Trophoblast cell (in vitro differentiated cells and primary cell): ENCODE data around the gene MFRP.
A peak's percentile ranks its signal among the peaks of the same experiment; 100 is the strongest.

Source experiments
- DNase-seq, 2 donors: peaks; one replicate each; pipeline ENCODE4 v3.0.0-alpha.2; 2016
- H2AFZ ChIP-seq: 2 replicates; pipeline ENCODE4 v1.6.1; 2013; ENCODE audit warnings: low read length, moderate library complexity, mild to moderate bottlenecking; ENCODE audit not compliant: insufficient read depth, poor library complexity
- H2AK5ac ChIP-seq: 2 replicates; pipeline ENCODE4 v1.6.1; 2013; ENCODE audit warnings: mild to moderate bottlenecking, low read length
- H2BK120ac ChIP-seq: 2 replicates; pipeline ENCODE4 v1.6.1; 2013; ENCODE audit warnings: low read length, mild to moderate bottlenecking, moderate library complexity; ENCODE audit not compliant: insufficient read depth, poor library complexity
- H2BK12ac ChIP-seq: 2 replicates; pipeline ENCODE4 v1.6.1; 2013; ENCODE audit warnings: mild to moderate bottlenecking, low read length, moderate library complexity
- H2BK5ac ChIP-seq: 2 replicates; pipeline ENCODE4 v1.6.1; 2013; ENCODE audit warnings: low read length, low read depth, moderate library complexity, mild to moderate bottlenecking; ENCODE audit not compliant: poor library complexity
- H3K14ac ChIP-seq: 2 replicates; pipeline ENCODE4 v1.6.1; 2013; ENCODE audit warnings: mild to moderate bottlenecking, low read length
- H3K18ac ChIP-seq: 2 replicates; pipeline ENCODE4 v1.6.1; 2013; ENCODE audit warnings: mild to moderate bottlenecking, low read length
- H3K23ac ChIP-seq: 2 replicates; pipeline ENCODE4 v1.6.1; 2013; ENCODE audit warnings: low read length
- H3K27ac ChIP-seq: 2 replicates; pipeline ENCODE4 v1.5.1; 2013; ENCODE audit warnings: low read depth, mild to moderate bottlenecking, inconsistent platforms, low read length, moderate library complexity
- H3K27me3 ChIP-seq: 2 replicates; pipeline ENCODE4 v1.6.1; 2013; ENCODE audit warnings: inconsistent platforms, mild to moderate bottlenecking, low read length, moderate library complexity; ENCODE audit not compliant: insufficient read depth
- H3K36me3 ChIP-seq, 2 experiments: 1 replicate in 1 of 2; 2 replicates in 1 of 2; pipeline ENCODE4 v1.6.1; 2013; ENCODE audit warnings: low read length in 2 of 2, mild to moderate bottlenecking in 2 of 2, moderate library complexity in 1 of 2; ENCODE audit not compliant: insufficient read depth in 2 of 2, control insufficient read depth in 1 of 2
- H3K4ac ChIP-seq: 2 replicates; pipeline ENCODE4 v1.6.1; 2013; ENCODE audit warnings: low read depth, mild to moderate bottlenecking, low read length, moderate library complexity
- H3K4me1 ChIP-seq, 2 experiments: 1 replicate in 1 of 2; 2 replicates in 1 of 2; pipeline ENCODE4 v1.6.1; 2013; ENCODE audit warnings: low read length in 2 of 2, mild to moderate bottlenecking in 2 of 2, moderate library complexity in 1 of 2; ENCODE audit not compliant: insufficient read depth in 2 of 2, control insufficient read depth in 1 of 2
- H3K4me2 ChIP-seq: 2 replicates; pipeline ENCODE4 v1.6.1; 2013; ENCODE audit warnings: inconsistent platforms, mild to moderate bottlenecking, low read length, moderate library complexity
- H3K4me3 ChIP-seq: 2 replicates; pipeline ENCODE4 v1.5.1; 2013; ENCODE audit warnings: mild to moderate bottlenecking, low read depth, low read length, inconsistent platforms
- H3K79me1 ChIP-seq: one replicate; pipeline ENCODE4 v1.6.1; 2013; ENCODE audit warnings: low read length
- H3K79me2 ChIP-seq: 2 replicates; pipeline ENCODE4 v1.6.1; 2013; ENCODE audit warnings: low read length, mild to moderate bottlenecking; ENCODE audit not compliant: control insufficient read depth, insufficient read depth, poor library complexity
- H3K9ac ChIP-seq: 2 replicates; pipeline ENCODE4 v1.6.1; 2013; ENCODE audit warnings: mild to moderate bottlenecking, low read length
- H3K9me3 ChIP-seq: 2 replicates; pipeline ENCODE4 v1.6.1; 2013; ENCODE audit warnings: low read depth, mild to moderate bottlenecking, control low read depth, inconsistent platforms, low read length; ENCODE audit not compliant: insufficient read depth
- H4K12ac ChIP-seq: 2 replicates; pipeline ENCODE4 v1.6.1; 2013; ENCODE audit warnings: low read depth, mild to moderate bottlenecking, low read length, moderate library complexity
- H4K8ac ChIP-seq: 2 replicates; pipeline ENCODE4 v1.6.1; 2013; ENCODE audit warnings: low read depth, mild to moderate bottlenecking, low read length, moderate library complexity
- H4K91ac ChIP-seq: one replicate; pipeline ENCODE4 v1.6.1; 2013; ENCODE audit warnings: low read depth, mild to moderate bottlenecking, low read length, moderate library complexity
- WGBS: extraction: QIAGEN DNeasy Blood & Tissue Kit; methylation state at CpG from one replicate; pipeline ENCODE4 v1.1.7; 2013; ENCODE audit warnings: missing lambda C conversion rate; ENCODE audit not compliant: insufficient read length, insufficient coverage; ENCODE audit errors: extremely low coverage; 5-methylcytosine and 5-hydroxymethylcytosine counted together

The MFRP gene

DNA sequence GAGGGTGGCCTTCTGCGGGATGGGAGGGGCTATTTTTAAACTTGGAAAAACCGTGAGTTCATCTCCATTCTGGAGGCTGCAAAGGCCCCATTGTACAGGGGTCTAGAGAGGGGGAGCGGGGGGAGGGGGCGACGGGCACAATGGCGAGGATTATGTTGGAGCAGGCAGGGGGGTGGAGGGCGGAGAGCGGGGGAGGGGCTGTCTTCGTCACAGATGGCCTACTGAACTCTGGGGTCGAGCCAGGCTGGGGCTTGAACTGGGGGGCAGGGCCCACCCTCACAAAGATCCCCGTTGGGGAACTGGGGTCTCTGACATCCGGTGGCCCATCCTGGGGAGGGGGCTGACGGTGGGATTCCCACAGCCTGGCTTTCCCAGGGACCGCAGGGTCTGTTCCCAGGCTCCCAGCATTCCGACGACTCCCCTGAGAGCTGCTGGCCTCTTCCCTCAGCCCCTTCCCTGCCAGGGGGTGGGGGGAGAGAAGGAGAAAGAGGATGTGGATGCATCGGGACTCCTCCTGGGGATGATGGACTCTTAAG, 26.2 kb downstream of the MFRP start:
- Histone ChIP-seq H2AK5ac (peak overlapping the region; percentile 84), H3K4me2 (peak overlapping the region; percentile 68), H3K27ac (peak overlapping the region; percentile 46), H3K9ac (no peak overlapping the region), H3K79me1 (peaks cover 49% of the 10 kb centered on the region), H3K4me3 (no peak overlapping the region), H2BK120ac (peak overlapping the region; percentile 61), H3K9me3 (no peaks in the 10 kb centered on the region), H2BK12ac (peak overlapping the region; percentile 68), H4K8ac (peak overlapping the region; percentile 83), H4K91ac (peak overlapping the region; percentile 91), H3K4ac (no peak overlapping the region), H3K27me3 (peaks cover 6% of the 10 kb centered on the region), H3K4me1 (peaks cover 53 to 54% of the 10 kb centered on the region in 2 experiments), H4K12ac (peak overlapping the region; percentile 78), H3K36me3 (no peaks in the 10 kb centered on the region), H3K14ac (peak overlapping the region; percentile 90), H3K79me2 (peaks cover 5% of the 10 kb centered on the region), H2AFZ (peak overlapping the region; percentile 75), H3K18ac (peak overlapping the region; percentile 93), H3K23ac (no peak overlapping the region), H2BK5ac (peak overlapping the region; percentile 23)
- DNase-seq: no peak
- WGBS: no CpG with 5 or more reads among the region's 17 CpGs

DNA sequence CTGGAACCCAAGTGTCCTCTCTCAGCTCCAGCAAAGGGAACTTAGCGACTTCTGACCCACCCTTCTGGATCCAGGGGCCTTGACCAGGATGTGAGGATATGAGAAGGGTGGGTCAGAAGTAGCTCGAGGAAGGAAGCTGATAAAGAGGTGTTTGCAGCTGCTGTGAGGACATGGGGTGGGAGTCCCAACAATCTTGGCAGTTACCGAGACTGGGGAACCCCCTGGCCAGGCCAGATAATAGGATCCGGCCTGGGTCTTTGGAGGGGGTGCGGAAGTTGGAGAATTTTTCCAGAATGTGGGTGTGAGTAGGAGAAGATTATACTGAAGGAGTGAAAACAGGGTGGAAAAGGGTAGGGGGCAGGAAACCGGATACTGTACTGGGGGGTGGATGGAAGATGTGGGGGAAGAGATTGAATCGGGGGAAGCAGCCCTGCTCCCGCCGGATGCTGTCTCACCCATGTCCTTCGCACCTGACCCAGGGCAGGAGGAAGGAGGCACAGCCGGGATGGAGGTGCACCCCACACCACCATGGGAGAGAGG, 26.7 kb downstream of the MFRP start:
- peak overlapping the region; percentile 78 for H2BK12ac ChIP-seq
- H3K79me2 ChIP-seq: peaks cover 5% of the 10 kb centered on the region
- H3K9me3 ChIP-seq: no peaks in the 10 kb centered on the region
- H3K27me3 ChIP-seq: peaks cover 6% of the 10 kb centered on the region
- H2BK120ac ChIP-seq: peak overlapping the region; percentile 9
- no CpG with 5 or more reads among the region's 11 CpGs for WGBS
- H2AK5ac ChIP-seq: peak overlapping the region; percentile 11
- H3K79me1 ChIP-seq: peaks cover 49% of the 10 kb centered on the region
- H4K8ac ChIP-seq: peak overlapping the region; percentile 73
- no peak for DNase-seq
- peak overlapping the region; percentile 1 for H3K14ac ChIP-seq
- H3K4me2 ChIP-seq: no peak overlapping the region
- H3K18ac ChIP-seq: peak overlapping the region; percentile 4
- no peak overlapping the region for H3K23ac ChIP-seq
- peak overlapping the region; percentile 60 for H2BK5ac ChIP-seq
- no peak overlapping the region for H4K12ac ChIP-seq
- no peak overlapping the region for H3K4ac ChIP-seq
- H4K91ac ChIP-seq: peak overlapping the region; percentile 84
- peaks cover 59% of the 10 kb centered on the region in 2 experiments for H3K4me1 ChIP-seq
- H3K9ac ChIP-seq: no peak overlapping the region
- H3K36me3 ChIP-seq: peaks cover 2% of the 10 kb centered on the region in 2 experiments
- H2AFZ ChIP-seq: no peak overlapping the region
- H3K27ac ChIP-seq: peak overlapping the region; percentile 91
- no peak overlapping the region for H3K4me3 ChIP-seq

DNA sequence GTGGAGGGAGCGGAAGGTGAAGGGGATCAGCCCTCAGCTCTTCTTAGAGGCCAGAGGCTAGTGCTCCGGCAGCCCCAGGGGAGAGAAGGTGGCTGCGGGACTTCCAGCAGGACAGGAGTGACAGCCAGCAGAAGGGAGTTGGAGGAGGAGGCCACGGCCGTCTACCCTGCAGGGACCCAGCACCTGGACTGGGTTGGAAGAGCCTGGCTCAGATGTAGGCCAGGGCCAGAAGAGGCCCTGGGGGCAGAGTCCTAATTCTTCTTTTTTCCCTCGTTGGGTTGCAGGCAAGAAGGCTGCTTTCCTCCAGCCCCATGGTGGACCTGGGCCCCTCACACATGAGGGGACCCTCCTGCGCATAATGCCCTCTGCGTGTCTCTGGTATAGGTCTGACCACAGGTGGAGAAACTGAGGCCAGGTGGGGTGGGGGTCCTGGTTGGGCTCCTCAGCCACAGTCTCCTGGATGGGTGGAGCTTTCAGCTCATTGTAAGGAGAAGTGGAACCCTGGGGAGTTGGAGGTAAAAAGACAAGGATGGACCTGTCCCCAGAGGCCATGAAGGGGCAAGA, 27.3 kb downstream of the MFRP start:
- H4K91ac ChIP-seq: peak overlapping the region; percentile 84
- H2AFZ ChIP-seq: peak overlapping the region; percentile 31
- peak overlapping the region; percentile 78 for H2BK12ac ChIP-seq
- peaks cover 6% of the 10 kb centered on the region for H3K27me3 ChIP-seq
- H3K4me3 ChIP-seq: no peak overlapping the region
- DNase-seq: peak in 1 of 2 donors; percentile 99
- peaks cover 60 to 61% of the 10 kb centered on the region in 2 experiments for H3K4me1 ChIP-seq
- peak overlapping the region; percentile 73 for H4K8ac ChIP-seq
- H3K4me2 ChIP-seq: peak overlapping the region; percentile 19
- peak overlapping the region; percentile 9 for H2BK120ac ChIP-seq
- H3K18ac ChIP-seq: peak overlapping the region; percentile 68
- no peaks in the 10 kb centered on the region for H3K9me3 ChIP-seq
- peaks cover 7% of the 10 kb centered on the region in 2 experiments for H3K36me3 ChIP-seq
- no peak overlapping the region for H3K23ac ChIP-seq
- H4K12ac ChIP-seq: peak overlapping the region; percentile 56
- peaks cover 49% of the 10 kb centered on the region for H3K79me1 ChIP-seq
- H3K27ac ChIP-seq: peak overlapping the region; percentile 91
- H3K14ac ChIP-seq: peak overlapping the region; percentile 51
- WGBS: no CpG with 5 or more reads among the region's 8 CpGs
- peak overlapping the region; percentile 50 for H2AK5ac ChIP-seq
- H2BK5ac ChIP-seq: peak overlapping the region; percentile 60
- H3K9ac ChIP-seq: no peak overlapping the region
- H3K4ac ChIP-seq: no peak overlapping the region
- H3K79me2 ChIP-seq: peaks cover 5% of the 10 kb centered on the region

DNA sequence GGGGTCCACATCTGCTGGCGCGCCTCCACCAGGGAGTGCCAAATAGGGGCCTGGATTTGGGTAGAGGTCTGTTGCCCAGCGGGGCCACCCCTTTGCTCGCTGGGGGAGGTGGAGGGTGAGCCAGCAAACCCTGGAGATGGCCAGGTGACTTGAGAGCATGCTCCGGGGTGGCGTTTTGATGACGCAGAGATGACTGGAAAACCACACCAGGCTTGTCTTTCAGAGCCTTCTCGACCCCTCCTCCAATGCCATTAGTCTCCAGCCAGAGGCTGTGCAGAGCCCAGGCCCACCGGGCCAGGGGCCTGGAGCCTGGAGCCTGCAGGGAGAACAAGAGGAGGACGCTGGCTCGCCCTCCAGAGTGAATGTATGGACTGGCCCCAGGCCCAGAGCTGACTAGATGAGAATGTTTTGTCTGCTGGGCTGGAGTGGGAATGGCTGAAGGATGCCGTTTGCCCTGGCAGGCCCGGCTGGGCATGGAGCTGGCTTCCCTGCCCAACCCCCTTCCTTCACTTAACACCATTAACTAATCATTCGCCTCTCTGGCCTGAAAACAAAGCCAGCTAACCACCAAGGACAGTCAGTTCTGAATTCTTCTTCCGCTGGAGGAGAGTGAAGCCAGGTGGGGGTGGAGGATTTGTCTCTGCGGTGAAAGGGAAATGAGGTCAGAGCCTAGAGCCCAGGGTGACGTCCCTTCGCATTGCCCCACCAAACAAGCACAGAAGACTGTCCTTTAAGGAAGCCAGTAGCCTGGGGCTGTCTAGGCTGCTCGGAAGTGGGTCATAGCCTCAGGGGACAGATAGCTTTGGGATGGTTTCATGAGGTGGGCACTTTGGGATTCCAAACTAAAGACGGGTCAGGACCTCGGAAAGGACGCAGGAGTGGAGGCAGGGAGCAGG, 28.0 kb downstream of the MFRP start:
- H3K4me1 ChIP-seq: peaks cover 60 to 61% of the 10 kb centered on the region in 2 experiments
- no peaks in the 10 kb centered on the region for H3K9me3 ChIP-seq
- peaks cover 49% of the 10 kb centered on the region for H3K79me1 ChIP-seq
- no peak overlapping the region for H3K9ac ChIP-seq
- peak overlapping the region; percentile 73 for H2BK120ac ChIP-seq
- peak overlapping the region; percentile 19 for H3K4me2 ChIP-seq
- peak overlapping the region; percentile 71 for H4K8ac ChIP-seq
- H2BK12ac ChIP-seq: peak overlapping the region; percentile 78
- peaks cover 9 to 10% of the 10 kb centered on the region in 2 experiments for H3K36me3 ChIP-seq
- peak overlapping the region; percentile 60 for H2BK5ac ChIP-seq
- H3K4me3 ChIP-seq: no peak overlapping the region
- H3K23ac ChIP-seq: no peak overlapping the region
- H3K27me3 ChIP-seq: peaks cover 6% of the 10 kb centered on the region
- peak overlapping the region; percentile 68 for H3K18ac ChIP-seq
- peak overlapping the region; percentile 56 for H3K14ac ChIP-seq
- peak; percentile 99 to 100 for DNase-seq
- H3K27ac ChIP-seq: peak overlapping the region; percentile 91
- H3K79me2 ChIP-seq: peaks cover 5% of the 10 kb centered on the region
- peak overlapping the region; percentile 84 for H4K91ac ChIP-seq
- H3K4ac ChIP-seq: peak overlapping the region; percentile 15
- H4K12ac ChIP-seq: peak overlapping the region; percentile 56
- WGBS: no CpG with 5 or more reads among the region's 22 CpGs
- H2AFZ ChIP-seq: peak overlapping the region; percentile 31
- peak overlapping the region; percentile 50 for H2AK5ac ChIP-seq
